ENCODE data around the gene DEPDC4.
"Not testable (repeated sequence)": the region's sequence is repeated elsewhere in the genome, so short reads cannot be mapped to it uniquely, and the experiment has no call there.

The DEPDC4 gene

DNA sequence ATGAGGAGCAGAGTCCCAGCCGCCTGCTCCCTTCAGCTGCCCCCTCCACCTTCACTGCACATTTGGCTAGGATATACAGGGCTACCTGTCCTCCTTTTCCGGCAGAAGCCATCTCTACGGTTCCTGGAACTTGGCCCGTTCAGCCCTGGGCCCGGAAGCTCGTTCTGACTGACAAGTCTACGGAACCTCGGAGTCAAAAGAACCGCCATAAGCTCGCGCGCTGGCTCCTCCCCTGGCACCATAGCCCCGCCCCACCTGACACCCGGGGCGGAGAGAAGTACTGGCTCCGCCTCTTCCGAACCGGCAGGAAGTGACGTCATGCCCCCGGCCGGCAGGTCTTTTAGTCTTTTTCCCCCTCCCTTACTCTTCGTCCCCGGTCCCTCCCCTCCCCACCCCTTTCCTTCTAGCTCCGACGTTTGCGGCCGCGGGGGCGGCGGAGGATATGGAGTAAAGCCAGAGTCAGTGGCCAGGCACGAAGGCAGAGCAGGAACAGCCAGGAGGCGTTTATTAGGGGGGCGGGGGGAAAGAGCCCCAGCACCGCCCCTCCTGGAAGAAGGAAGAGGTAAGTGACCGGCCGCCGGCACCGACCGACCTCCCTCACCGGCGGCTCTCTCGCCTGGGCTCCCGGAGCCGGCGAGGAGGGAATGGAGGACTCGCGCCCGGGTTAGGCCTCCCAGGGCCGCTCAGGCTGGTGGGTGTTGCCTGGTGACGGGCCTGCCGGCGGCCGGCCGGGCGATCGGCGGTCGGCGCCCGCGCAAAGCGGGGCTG, at the start of gene DEPDC4, which contains the start of gene SCYL2:
TSS of gene DEPDC4 (minus strand) at position 245 of the 768 bp plus-strand sequence. CDS start at position 242, 3 bp downstream.
TSS of gene SCYL2 (plus strand) at position 343 of the 768 bp plus-strand sequence. CDS start 15,794 bp downstream, outside the sequence.
- H3K27me3 ChIP-seq (ENCODE audit: control insufficient read depth, insufficient read depth, low read length) = no peaks in the 10 kb centered on the region
- no peaks in the 10 kb centered on the region for H3K4me1 ChIP-seq (ENCODE audit: control insufficient read depth, insufficient read depth, low read length)
- peak within 1 kb of the TSS; percentile 93 for H3K4me3 ChIP-seq (ENCODE audit: low read length)
- DNase-seq (ENCODE audit: low read depth, low spot score) = peak; percentile 64
- no CpG with 5 or more reads among the region's 62 CpGs for WGBS (ENCODE audit: insufficient coverage, insufficient read length)
- H3K36me3 ChIP-seq (ENCODE audit: control insufficient read depth, insufficient read depth, low read length) = no peaks in the 10 kb centered on the region
- H3K27ac ChIP-seq (ENCODE audit: low read length) = no peak within 1 kb of the TSS
- no peaks in the 10 kb centered on the region for H3K9me3 ChIP-seq (ENCODE audit: control insufficient read depth, insufficient read depth, low read length)

DNA sequence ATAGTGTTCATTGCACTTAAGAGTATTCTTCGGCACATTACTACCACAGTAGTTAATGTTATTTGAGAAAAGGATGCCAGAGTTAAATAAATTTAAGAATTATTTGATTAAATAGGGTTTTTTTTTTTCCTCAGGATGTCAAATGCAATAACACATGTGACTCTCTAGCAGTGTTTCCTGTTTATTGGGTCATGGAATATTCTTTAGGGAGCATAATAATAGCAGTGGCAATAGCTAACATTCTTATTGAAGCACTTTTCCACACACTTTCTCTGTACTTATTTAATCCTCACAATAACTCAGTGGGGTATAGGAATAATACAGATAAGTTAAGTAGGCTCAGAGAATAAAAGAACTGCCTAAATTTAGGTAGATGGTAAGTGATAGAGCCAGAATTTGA, 44.4 kb upstream of the DEPDC4 start:
- Histone ChIP-seq H3K36me3 (ENCODE audit: control insufficient read depth, insufficient read depth, low read length) (no peaks in the 10 kb centered on the region; the same call in 1 of the 2 replicates), H3K27me3 (ENCODE audit: control insufficient read depth, insufficient read depth, low read length) (no peaks in the 10 kb centered on the region), H3K4me1 (ENCODE audit: control insufficient read depth, insufficient read depth, low read length) (no peaks in the 10 kb centered on the region), H3K27ac (ENCODE audit: low read length) (no peak overlapping the region), H3K4me3 (ENCODE audit: low read length) (no peak overlapping the region), H3K9me3 (ENCODE audit: control insufficient read depth, insufficient read depth, low read length) (no peaks in the 10 kb centered on the region)
- no peak for DNase-seq (ENCODE audit: low read depth, low spot score)
- WGBS (ENCODE audit: insufficient coverage, insufficient read length) = no CpG with 5 or more reads among the region's 1 CpG

DNA sequence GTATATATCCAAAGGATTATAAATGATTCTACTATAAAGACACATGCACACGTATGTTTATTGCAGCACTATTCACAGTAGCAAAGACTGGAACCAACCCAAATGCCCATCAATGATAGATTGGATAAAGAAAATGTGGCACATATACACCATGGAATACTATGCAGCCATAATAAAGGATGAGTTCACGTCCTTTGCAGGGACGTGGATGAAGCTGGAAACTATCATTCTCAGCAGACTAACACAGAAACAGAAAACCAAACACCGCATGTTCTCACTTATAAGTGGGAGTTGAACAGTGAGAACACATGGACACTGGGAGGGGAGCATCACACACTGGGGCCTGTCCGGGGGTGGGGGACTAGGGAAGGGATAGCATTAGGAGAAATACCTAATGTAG, 41.3 kb upstream of the DEPDC4 start:
- H3K27me3 ChIP-seq (ENCODE audit: control insufficient read depth, insufficient read depth, low read length); H3K9me3 ChIP-seq (ENCODE audit: control insufficient read depth, insufficient read depth, low read length); H3K4me1 ChIP-seq (ENCODE audit: control insufficient read depth, insufficient read depth, low read length); H3K4me3 ChIP-seq (ENCODE audit: low read length); DNase-seq (ENCODE audit: low read depth, low spot score); H3K36me3 ChIP-seq (ENCODE audit: control insufficient read depth, insufficient read depth, low read length); H3K27ac ChIP-seq (ENCODE audit: low read length): not testable (repeated sequence)
- no CpG with 5 or more reads among the region's 5 CpGs for WGBS (ENCODE audit: insufficient coverage, insufficient read length)

DNA sequence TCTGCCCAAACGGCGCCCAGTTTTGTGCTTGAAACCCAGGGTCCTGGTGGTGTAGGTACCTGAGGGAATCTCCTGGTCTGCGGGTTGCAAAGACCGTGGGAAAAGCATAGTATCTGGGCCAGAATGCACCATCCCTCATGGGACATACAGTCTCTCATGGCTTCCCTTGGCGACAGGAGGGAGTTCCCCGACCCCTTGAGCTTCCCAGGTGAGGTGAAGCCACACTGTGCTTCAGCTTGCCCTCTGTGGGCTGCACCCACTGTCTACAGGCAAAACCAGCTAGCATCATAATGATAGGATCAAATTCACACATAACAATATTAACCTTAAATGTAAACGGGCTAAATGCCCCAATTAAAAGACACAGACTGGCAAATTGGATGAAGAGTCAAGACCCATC, 37.5 kb upstream of the DEPDC4 start:
- not testable (repeated sequence) for H3K4me1 ChIP-seq (ENCODE audit: control insufficient read depth, insufficient read depth, low read length); H3K27ac ChIP-seq (ENCODE audit: low read length); H3K9me3 ChIP-seq (ENCODE audit: control insufficient read depth, insufficient read depth, low read length); H3K36me3 ChIP-seq (ENCODE audit: control insufficient read depth, insufficient read depth, low read length); H3K4me3 ChIP-seq (ENCODE audit: low read length); DNase-seq (ENCODE audit: low read depth, low spot score); H3K27me3 ChIP-seq (ENCODE audit: control insufficient read depth, insufficient read depth, low read length)
- no CpG with 5 or more reads among the region's 7 CpGs for WGBS (ENCODE audit: insufficient coverage, insufficient read length)

DNA sequence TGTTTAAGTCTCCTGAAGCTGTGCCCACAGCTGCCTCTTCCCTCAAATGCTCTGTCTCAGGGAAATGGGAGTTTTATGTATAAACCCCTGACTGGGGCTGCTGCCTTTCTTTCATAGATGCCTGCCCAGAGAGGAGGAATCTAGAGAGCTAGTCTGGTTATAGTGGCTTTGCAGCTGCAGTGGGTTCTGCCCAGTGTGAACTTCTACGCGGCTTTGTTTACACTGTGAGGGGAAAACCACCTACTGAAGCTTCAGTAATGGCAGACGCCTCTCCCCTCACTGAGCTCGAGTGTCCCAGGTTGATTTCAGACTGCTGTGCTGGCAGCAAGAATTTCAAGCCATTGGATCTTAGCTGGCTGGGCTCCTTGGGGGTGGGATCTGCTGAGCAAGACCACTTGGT, 37.0 kb upstream of the DEPDC4 start:
- Histone ChIP-seq H3K4me3 (ENCODE audit: low read length) (no peak overlapping the region), H3K36me3 (ENCODE audit: control insufficient read depth, insufficient read depth, low read length) (peaks cover 2% of the 10 kb centered on the region; the same call in 1 of the 2 replicates), H3K4me1 (ENCODE audit: control insufficient read depth, insufficient read depth, low read length) (no peaks in the 10 kb centered on the region), H3K9me3 (ENCODE audit: control insufficient read depth, insufficient read depth, low read length) (no peaks in the 10 kb centered on the region), H3K27me3 (ENCODE audit: control insufficient read depth, insufficient read depth, low read length) (no peaks in the 10 kb centered on the region), H3K27ac (ENCODE audit: low read length) (no peak overlapping the region)
- no CpG with 5 or more reads among the region's 4 CpGs for WGBS (ENCODE audit: insufficient coverage, insufficient read length)
- DNase-seq (ENCODE audit: low read depth, low spot score) = no peak

DNA sequence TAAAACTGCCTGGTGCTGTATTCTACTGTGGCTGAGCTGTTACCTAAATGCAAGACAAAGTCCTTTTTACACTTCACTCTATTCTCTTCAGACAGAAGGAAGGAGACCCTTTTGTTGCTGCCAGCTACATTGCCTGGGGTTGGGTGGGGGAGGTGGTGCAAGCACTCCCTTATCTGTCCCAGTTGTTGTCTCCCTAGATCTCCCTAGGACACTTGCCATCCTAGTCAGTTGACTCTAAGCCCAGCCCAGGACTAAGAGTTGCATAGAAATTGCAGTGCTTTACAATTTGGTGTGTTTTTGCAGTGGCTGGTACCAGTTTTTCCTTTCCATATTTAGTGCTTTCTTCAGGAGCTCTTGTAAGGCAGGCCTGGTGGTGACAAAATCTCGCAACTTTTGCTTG, 35.2 kb upstream of the DEPDC4 start:
- H3K27ac ChIP-seq (ENCODE audit: low read length) = no peak overlapping the region
- no peak for DNase-seq (ENCODE audit: low read depth, low spot score)
- WGBS (ENCODE audit: insufficient coverage, insufficient read length) = no CpG with 5 or more reads among the region's 1 CpG
- H3K4me1 ChIP-seq (ENCODE audit: control insufficient read depth, insufficient read depth, low read length) = no peaks in the 10 kb centered on the region
- no peaks in the 10 kb centered on the region for H3K9me3 ChIP-seq (ENCODE audit: control insufficient read depth, insufficient read depth, low read length)
- no peak overlapping the region for H3K4me3 ChIP-seq (ENCODE audit: low read length)
- no peaks in the 10 kb centered on the region for H3K27me3 ChIP-seq (ENCODE audit: control insufficient read depth, insufficient read depth, low read length)
- H3K36me3 ChIP-seq (ENCODE audit: control insufficient read depth, insufficient read depth, low read length) = peaks cover 2% of the 10 kb centered on the region; the same call in 1 of the 2 replicates

DNA sequence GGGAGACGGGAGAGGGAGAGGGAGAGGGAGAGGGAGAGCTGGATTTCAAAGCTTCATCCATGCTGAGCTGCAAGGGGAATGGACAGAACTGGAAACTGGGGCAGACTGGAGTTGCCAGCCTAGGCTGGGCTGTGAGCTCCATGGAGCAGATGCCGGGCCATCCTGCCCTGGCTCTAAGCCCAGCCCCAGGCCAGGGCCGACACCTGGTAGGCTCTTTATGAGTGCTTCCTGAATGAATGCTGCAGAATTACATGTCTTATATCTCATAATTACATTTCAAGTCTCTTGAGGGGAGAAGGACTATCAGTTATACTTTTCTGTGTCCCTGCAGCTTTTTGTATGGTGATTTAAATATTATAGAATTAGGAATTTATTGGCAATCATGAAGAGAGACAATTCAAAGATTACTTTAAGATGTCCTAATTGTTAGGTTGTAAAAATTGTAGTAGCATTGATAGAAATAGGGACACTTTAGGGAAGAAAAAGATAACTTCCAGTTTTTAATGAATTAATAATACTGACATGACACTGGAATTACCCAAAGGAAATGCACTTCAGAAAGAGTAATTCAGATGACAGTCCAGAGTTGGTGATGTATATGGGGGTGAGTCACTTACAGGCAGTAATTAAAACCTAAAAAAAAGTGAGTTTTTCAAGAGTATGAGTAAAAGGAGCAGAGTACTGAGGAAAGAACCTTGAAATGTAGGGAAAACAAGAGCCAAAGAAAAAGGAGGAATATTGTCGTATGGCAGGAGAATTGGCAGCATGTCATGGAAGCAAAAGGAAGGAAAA, 29.1 kb upstream of the DEPDC4 start:
- H3K27ac ChIP-seq (ENCODE audit: low read length) = no peak overlapping the region
- no peaks in the 10 kb centered on the region; the same call in 1 of the 2 replicates for H3K36me3 ChIP-seq (ENCODE audit: control insufficient read depth, insufficient read depth, low read length)
- no CpG with 5 or more reads among the region's 4 CpGs for WGBS (ENCODE audit: insufficient coverage, insufficient read length)
- no peak overlapping the region for H3K4me3 ChIP-seq (ENCODE audit: low read length)
- no peaks in the 10 kb centered on the region for H3K27me3 ChIP-seq (ENCODE audit: control insufficient read depth, insufficient read depth, low read length)
- H3K4me1 ChIP-seq (ENCODE audit: control insufficient read depth, insufficient read depth, low read length) = no peaks in the 10 kb centered on the region
- no peaks in the 10 kb centered on the region for H3K9me3 ChIP-seq (ENCODE audit: control insufficient read depth, insufficient read depth, low read length)
- no peak for DNase-seq (ENCODE audit: low read depth, low spot score)

DNA sequence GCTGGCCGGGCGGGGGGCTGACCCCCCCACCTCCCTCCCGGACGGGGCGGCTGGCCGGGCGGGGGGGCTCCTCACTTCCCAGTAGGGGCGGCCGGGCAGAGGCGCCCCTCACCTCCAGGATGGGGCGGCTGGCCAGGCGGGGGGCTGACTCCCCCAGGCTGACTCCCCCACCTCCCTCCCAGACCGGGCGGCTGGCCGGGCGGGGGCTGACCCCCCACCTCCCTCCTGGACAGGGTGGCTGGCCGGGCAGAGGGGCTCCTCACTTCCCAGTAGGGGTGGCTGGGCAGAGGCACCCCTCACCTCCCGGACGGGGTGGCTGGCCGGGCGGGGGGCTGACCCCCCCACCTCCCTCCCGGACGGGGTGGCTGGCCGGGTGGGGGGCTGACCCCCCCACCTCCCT, 27.5 kb upstream of the DEPDC4 start:
- no CpG with 5 or more reads among the region's 24 CpGs for WGBS (ENCODE audit: insufficient coverage, insufficient read length)
- H3K4me3 ChIP-seq (ENCODE audit: low read length); H3K27me3 ChIP-seq (ENCODE audit: control insufficient read depth, insufficient read depth, low read length); H3K9me3 ChIP-seq (ENCODE audit: control insufficient read depth, insufficient read depth, low read length); DNase-seq (ENCODE audit: low read depth, low spot score); H3K4me1 ChIP-seq (ENCODE audit: control insufficient read depth, insufficient read depth, low read length); H3K36me3 ChIP-seq (ENCODE audit: control insufficient read depth, insufficient read depth, low read length); H3K27ac ChIP-seq (ENCODE audit: low read length): not testable (repeated sequence)

DNA sequence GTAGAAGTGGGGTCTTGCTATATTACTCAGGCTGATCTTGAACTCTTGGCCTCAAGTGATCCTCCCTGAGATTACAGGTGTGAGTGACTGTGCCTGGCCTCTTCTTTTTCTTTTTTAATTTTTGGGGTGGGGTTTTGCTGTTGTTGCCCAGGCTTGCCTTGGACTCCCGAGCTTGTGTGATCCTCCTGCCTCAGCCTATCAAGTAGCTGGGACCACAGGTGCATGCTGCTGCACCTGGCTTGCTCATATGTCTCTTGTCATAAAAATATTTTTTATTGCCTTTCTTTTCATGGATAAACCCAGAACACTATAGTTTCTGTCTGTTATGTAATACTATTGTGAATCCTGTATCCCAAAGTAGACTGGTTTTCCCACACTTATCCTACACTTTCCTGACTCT, 26.1 kb upstream of the DEPDC4 start:
- DNase-seq (ENCODE audit: low read depth, low spot score) = no peak

DNA sequence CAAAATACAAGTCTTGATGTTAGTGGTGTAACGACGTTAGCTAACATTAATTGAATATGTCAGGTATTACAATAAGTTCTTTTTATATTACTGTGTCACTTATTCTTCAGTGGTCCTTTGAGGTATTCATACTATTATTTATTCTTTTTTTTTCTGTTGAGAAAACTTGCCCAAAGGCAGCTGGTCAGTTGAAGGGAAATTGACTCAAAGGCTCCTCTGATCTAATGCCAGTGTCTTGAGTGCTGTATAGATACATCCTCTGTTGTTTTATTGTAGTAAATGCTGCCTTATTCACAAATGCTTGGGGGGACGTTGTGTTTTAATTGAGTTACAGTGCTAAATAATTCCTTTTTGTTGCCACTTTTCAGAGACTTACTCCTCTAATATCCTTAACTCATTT, 23.1 kb upstream of the DEPDC4 start:
- DNase-seq (ENCODE audit: low read depth, low spot score) = no peak
- H3K4me3 ChIP-seq (ENCODE audit: low read length) = no peak overlapping the region
- no peaks in the 10 kb centered on the region; the same call in 1 of the 2 replicates for H3K36me3 ChIP-seq (ENCODE audit: control insufficient read depth, insufficient read depth, low read length)
- no CpG with 5 or more reads among the region's 3 CpGs for WGBS (ENCODE audit: insufficient coverage, insufficient read length)
- no peaks in the 10 kb centered on the region for H3K27me3 ChIP-seq (ENCODE audit: control insufficient read depth, insufficient read depth, low read length)
- no peaks in the 10 kb centered on the region for H3K4me1 ChIP-seq (ENCODE audit: control insufficient read depth, insufficient read depth, low read length)
- H3K9me3 ChIP-seq (ENCODE audit: control insufficient read depth, insufficient read depth, low read length) = no peaks in the 10 kb centered on the region
- no peak overlapping the region for H3K27ac ChIP-seq (ENCODE audit: low read length)

More for the DNA sequence above, 26.1 kb upstream of the DEPDC4 start:
- no peaks in the 10 kb centered on the region for H3K4me1 ChIP-seq (ENCODE audit: control insufficient read depth, insufficient read depth, low read length)
- WGBS (ENCODE audit: insufficient coverage, insufficient read length) = no CpG with 5 or more reads among the region's 1 CpG
- H3K4me3 ChIP-seq (ENCODE audit: low read length) = no peak overlapping the region
- no peaks in the 10 kb centered on the region for H3K9me3 ChIP-seq (ENCODE audit: control insufficient read depth, insufficient read depth, low read length)
- no peaks in the 10 kb centered on the region for H3K27me3 ChIP-seq (ENCODE audit: control insufficient read depth, insufficient read depth, low read length)
- no peak overlapping the region for H3K27ac ChIP-seq (ENCODE audit: low read length)
- H3K36me3 ChIP-seq (ENCODE audit: control insufficient read depth, insufficient read depth, low read length) = no peaks in the 10 kb centered on the region; the same call in 1 of the 2 replicates

Data from iPS DF 6.9 (cell line).